ENCODE results near the gene NUDCD3.

- no peak for TF ChIP-seq CTCF (IDR thresholded peaks at IDR 0.05)
- no peak for TF ChIP-seq POLR2AphosphoS5 (IDR thresholded peaks at IDR 0.05)
- TF ChIP-seq POLR2A (IDR thresholded peaks at IDR 0.05; ENCODE audit: low read depth), result no peak
- no peak for TF ChIP-seq EP300 (IDR thresholded peaks at IDR 0.05)
Measured at GRCh38 chr7:44430054-44430453, 60.4 kb downstream of the NUDCD3 start.

Measured in esophagus muscularis mucosa (tissue), 4 donors.